GM19351 (cell line): ENCODE data around the gene ZBTB4.

Experiments
- ATAC-seq: cut with Tn5 transposase; IDR thresholded peaks from one replicate; pipeline ENCODE4 v1.9.1; 2021; ENCODE audit warnings: mild to moderate bottlenecking, moderate library complexity; ENCODE audit not compliant: unreplicated experiment

The ZBTB4 gene

DNA sequence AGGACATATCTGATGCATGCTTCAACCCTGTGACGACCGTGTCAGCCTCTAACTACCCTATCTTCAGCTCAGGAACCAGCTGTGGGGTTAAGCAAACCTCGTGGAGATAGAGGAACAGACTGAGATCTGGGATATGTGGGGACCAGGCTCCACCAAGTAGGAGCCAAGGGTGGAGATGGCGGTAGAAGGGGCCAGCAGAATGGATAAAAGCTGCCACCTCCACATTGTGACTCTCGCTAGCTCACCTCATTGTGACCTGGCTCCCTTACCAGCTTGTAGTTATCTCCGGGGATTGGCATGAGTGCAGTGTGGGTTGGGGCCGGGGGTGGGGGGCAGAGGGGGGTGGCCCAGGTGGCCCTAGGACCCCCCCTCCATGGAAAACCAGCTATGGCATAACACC, 54.1 kb downstream of the ZBTB4 start, which contains the start of gene SPEM2:
SPEM2 (plus strand) TSS at position 301 of the 400 bp plus-strand sequence; CDS start at position 374, 73 bp downstream.
- no peak for ATAC-seq

- no peak for ATAC-seq
These were observed 55.8 kb downstream of the ZBTB4 start for GRCh38 chr17:7423679-7424078.

- ATAC-seq, result no peak
These were observed 58.2 kb downstream of the ZBTB4 start for GRCh38 chr17:7421186-7421585.

- no peak for ATAC-seq
These were observed 59.4 kb downstream of the ZBTB4 start, which contains the start of gene SPEM1 for GRCh38 chr17:7419819-7420610. Gene SPEM1 (plus strand): TSS chr17:7420324. CDS start chr17:7420385, 61 bp downstream.

DNA sequence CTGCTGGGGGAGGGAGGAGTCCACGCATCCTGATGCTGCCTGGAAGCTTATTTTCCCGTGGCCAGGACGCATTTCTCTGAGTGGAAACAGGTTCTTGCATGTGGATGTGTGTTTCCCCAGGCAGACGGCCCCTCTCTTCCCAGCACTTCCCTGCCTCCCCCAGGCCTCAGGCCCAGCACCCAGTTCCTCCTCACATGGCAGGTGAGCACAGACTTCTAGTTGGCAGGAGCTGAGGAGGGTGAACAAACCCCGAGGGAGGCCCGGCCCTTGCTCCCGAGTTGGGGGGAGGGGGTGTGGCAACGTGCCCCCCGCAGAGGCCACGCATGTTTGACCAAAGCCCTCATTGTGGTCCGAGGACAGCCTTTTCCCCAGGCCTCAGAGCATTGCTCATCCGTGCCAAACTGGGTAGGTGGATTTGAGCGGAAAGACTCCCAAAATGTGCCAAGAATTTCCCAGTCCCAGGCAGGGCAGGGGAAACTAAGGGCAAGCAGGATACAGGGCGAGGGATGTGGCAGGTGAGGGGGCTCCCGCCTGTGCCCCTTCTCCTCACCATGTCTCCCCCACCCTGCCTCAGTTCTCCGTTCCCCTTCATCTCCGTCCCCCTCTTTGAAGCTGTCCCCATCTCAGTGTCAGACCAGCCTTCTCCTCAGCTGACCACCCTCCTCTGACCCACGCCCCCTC, 60.8 kb downstream of the ZBTB4 start:
- no peak for ATAC-seq

DNA sequence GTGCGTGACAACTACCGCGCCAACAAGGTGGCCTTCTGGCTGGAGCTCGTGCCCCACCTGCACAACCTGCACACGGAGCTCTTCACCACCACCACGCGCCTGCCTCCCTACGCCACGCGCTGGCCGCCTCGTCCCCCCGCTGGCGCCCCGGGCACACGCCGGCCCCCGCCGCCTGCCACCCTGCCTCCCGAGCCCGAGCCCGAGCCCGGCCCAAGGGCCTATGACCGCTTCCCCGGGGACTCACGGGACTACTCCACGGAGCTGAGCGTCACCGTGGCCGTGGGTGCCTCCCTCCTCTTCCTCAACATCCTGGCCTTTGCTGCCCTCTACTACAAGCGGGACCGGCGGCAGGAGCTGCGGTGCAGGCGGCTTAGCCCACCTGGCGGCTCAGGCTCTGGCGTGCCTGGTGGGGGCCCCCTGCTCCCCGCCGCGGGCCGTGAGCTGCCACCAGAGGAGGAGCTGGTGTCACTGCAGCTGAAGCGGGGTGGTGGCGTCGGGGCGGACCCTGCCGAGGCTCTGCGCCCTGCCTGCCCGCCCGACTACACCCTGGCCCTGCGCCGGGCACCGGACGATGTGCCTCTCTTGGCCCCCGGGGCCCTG, 62.3 kb downstream of the ZBTB4 start:
- no peak for ATAC-seq

GRCh38 chr17:7416323-7416722, 63.1 kb downstream of the ZBTB4 start:
- no peak for ATAC-seq

GRCh38 chr17:7415784-7416183, 63.6 kb downstream of the ZBTB4 start:
- no peak for ATAC-seq

DNA sequence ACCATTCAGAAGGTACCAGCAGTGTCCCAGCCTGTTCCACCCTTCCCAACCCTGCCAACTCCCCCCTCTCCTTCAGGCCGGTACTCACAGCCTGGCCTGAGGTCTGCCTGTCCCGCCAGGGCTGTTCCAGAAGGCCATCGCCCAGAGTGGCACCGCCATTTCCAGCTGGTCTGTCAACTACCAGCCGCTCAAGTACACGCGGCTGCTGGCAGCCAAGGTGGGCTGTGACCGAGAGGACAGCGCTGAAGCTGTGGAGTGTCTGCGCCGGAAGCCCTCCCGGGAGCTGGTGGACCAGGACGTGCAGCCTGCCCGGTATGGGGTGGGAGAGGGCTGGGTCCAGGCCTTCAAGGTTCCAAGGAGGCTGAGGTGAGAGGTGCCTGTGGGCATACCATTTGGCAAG, 64.6 kb downstream of the ZBTB4 start:
- ATAC-seq, result no peak

- no peak for ATAC-seq
These were observed 66.0 kb downstream of the ZBTB4 start for GRCh38 chr17:7413346-7413985.

DNA sequence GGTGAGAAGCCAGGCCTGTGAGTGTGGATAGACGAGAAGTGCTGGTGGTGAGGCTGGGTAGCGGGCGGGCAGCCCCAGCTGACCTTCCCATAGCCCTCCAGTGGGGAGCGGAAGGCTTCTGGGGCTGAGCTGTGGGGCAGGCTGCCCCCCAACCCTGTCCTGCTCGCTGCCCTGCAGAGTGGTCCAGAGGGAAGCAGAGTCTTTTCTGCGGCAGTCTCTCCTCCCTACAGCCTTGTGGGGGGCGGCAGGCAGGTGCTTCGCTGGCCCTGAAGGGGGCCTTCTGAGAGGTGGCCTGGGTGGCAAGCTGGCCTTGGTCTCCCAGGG, 68.0 kb downstream of the ZBTB4 start:
- no peak for ATAC-seq

DNA sequence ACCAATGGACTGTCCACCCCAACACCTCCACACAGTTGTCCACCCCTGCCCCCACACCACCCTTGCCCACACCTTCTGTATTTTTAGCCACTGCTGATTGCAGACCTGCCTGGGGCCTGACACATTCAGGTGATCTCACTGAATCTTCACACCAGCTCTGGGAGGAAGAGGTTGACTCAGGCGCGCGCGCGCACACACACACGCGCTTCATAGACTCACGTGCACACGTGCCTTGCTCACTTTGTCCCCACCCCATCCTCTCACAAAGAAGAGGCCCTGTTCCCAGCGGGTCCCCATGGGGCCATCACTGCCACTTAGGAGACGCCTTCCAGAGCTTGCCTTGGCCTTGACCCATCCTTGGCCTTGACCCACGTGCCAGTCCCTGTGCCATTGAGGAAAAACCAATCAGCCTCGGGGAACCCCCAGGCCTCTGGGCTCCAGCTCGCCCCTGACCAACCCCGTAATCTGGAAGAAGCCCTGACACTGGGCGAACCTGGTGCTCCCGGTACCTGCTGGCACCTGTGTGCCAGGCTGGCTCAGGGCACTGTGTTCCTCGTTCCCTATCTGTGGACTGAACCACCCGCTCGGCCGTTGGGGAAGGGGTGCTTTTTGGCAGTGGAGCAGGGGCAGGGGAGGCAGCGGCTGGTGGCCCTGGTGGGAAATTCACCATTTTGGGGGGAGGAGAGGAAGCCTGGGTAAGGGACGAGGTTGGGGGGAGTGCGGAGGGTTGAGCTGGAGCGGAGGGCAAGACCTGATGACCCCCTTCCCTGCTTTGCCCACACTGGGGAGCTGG, 68.6 kb downstream of the ZBTB4 start:
- no peak for ATAC-seq

DNA sequence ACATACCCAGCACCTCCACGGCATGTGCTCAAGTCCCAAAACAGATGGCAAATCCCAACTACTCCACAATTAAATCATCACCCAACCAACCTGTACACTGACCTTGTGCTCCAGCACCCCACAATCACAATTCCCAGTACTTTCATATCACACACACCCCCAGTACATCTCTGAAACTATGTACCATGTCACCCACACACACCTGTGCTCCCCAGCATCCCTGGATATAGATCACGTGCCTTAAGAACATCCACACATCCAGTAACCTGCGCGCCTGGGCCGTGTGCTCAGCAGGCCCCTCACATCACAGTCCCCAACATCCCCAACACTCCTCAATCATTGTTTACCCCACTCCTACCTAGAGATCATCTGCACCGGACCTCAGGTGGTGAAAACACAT, 69.7 kb downstream of the ZBTB4 start:
- no peak for ATAC-seq
